HL-60 (cell line): ENCODE measurements around the gene TUBA1A.

ENCODE experiments used
- POLR2AphosphoS5 ChIP-seq: IDR thresholded peaks from 2 replicates; pipeline ENCODE4 v1.6.1; 2012; ENCODE audit warnings: low read depth
- TF ChIP-seq, protein P1 (sequence below): IDR thresholded peaks from one replicate; pipeline ENCODE4 v1.5.1; 2011; ENCODE audit warnings: low read length, control low read depth, inconsistent platforms; ENCODE audit not compliant: insufficient read depth

DNA sequence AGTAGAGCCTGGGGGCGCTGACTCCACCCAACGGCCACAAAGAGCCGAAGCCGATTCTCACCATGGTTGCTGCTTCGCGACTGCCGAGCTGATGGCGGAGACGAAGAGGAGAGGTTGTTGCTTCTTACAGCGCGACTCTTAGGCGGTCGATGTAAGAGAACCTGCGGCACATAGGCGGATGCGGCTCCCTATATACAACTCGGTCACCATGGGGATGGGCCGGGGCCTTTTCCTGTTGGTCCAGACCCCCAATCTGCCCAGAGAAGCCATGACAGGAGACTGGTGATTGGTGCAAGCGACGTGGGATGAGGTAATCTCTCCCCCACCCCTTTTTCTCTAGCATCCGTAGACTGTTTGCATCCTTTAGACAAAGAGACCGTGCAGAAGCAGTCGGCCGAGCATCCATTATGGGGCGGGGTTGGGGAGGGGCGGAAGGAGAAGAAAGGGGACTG, at the start of gene TUBA1A:
- TF ChIP-seq, protein P1, sequence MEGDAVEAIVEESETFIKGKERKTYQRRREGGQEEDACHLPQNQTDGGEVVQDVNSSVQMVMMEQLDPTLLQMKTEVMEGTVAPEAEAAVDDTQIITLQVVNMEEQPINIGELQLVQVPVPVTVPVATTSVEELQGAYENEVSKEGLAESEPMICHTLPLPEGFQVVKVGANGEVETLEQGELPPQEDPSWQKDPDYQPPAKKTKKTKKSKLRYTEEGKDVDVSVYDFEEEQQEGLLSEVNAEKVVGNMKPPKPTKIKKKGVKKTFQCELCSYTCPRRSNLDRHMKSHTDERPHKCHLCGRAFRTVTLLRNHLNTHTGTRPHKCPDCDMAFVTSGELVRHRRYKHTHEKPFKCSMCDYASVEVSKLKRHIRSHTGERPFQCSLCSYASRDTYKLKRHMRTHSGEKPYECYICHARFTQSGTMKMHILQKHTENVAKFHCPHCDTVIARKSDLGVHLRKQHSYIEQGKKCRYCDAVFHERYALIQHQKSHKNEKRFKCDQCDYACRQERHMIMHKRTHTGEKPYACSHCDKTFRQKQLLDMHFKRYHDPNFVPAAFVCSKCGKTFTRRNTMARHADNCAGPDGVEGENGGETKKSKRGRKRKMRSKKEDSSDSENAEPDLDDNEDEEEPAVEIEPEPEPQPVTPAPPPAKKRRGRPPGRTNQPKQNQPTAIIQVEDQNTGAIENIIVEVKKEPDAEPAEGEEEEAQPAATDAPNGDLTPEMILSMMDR, result no peak
- peak; percentile 92 for TF ChIP-seq POLR2AphosphoS5
